ENCODE measurements around the gene KNSTRN.

Gene KNSTRN

DNA sequence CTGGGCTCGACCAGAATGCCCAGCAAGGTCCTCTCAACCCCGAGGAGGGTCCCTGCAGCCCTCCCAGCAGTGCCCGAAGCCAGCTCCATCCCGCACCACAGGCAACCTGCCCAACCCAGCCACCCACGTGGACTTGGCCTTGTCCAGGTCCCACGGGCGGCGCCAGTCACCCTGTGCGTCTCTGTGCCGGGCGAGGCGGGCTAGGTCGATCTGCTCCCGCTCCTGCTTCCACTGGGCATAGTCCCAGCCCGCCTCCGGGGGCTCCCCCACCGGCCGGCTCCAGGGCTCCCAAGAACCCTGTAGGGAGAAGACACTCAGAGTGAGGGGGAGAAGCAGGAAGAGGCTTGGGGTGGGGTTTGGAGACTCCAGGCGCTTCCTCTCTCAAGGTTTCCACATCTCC is 44.9 kb upstream of the KNSTRN start:
- H3K27me3 ChIP-seq (ENCODE audit: insufficient read depth, insufficient read length) = no peaks in the 10 kb centered on the region
- DNase-seq (ENCODE audit: low read depth, low spot score) = no peak
- no peaks in the 10 kb centered on the region for H3K36me3 ChIP-seq (ENCODE audit: insufficient read depth, insufficient read length, low read length)
- H3K4me1 ChIP-seq (ENCODE audit: insufficient read depth, insufficient read length) = peaks cover 33% of the 10 kb centered on the region
- no peak overlapping the region for H3K9ac ChIP-seq (ENCODE audit: insufficient read length, low read depth)
- no peak for TF ChIP-seq SUZ12 (IDR thresholded peaks at IDR 0.05; ENCODE audit: extremely low read depth, insufficient read depth, insufficient read length)
- no peak overlapping the region for H3K4me3 ChIP-seq (ENCODE audit: insufficient read length, low read depth)
- H3K9me3 ChIP-seq (ENCODE audit: insufficient read depth, low read length) = no peaks in the 10 kb centered on the region

DNA sequence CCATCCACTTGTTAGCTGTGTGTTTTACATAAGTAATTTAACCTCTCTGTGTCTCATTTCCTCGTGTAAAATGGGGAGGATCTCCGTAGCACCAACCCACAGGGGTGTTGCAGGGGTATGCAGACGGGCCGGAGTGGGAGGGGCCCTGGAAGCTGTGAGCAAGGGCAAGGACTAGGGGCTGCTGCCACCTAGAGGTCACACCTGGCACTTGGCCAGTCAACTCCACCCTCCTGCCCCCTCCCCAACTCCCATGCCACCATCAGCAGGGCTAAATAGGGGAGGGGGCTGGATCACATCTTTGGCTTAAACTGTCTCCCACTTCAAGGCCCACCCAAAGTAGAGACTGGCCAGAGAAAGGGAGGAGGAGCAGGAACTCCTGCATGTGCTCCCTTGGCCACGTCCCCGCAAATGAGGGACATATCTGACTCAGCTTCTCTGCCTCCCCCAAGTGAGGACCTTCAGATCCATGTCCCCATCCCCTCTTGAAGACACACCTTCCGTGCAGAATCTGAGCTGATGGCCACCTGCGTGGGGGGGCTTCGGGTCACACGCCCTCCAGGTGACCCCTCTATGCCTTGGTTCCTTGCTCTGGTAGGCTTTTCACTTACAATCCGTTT is 44.4 kb upstream of the KNSTRN start:
- TF ChIP-seq YY1 (IDR thresholded peaks at IDR 0.05; ENCODE audit: insufficient read depth, insufficient read length) (no peak), SUZ12 (IDR thresholded peaks at IDR 0.05; ENCODE audit: extremely low read depth, insufficient read depth, insufficient read length) (no peak), ZNF274 (IDR thresholded peaks at IDR 0.05; ENCODE audit: low read depth, low read length) (no peak)
- Histone ChIP-seq H3K9me3 (ENCODE audit: insufficient read depth, low read length) (no peaks in the 10 kb centered on the region), H3K36me3 (ENCODE audit: insufficient read depth, insufficient read length, low read length) (no peaks in the 10 kb centered on the region), H3K4me1 (ENCODE audit: insufficient read depth, insufficient read length) (peaks cover 36% of the 10 kb centered on the region), H3K9ac (ENCODE audit: insufficient read length, low read depth) (no peak overlapping the region), H3K4me3 (ENCODE audit: insufficient read length, low read depth) (no peak overlapping the region), H3K27me3 (ENCODE audit: insufficient read depth, insufficient read length) (no peaks in the 10 kb centered on the region)
- peak; percentile 63 for DNase-seq (ENCODE audit: low read depth, low spot score)

DNA sequence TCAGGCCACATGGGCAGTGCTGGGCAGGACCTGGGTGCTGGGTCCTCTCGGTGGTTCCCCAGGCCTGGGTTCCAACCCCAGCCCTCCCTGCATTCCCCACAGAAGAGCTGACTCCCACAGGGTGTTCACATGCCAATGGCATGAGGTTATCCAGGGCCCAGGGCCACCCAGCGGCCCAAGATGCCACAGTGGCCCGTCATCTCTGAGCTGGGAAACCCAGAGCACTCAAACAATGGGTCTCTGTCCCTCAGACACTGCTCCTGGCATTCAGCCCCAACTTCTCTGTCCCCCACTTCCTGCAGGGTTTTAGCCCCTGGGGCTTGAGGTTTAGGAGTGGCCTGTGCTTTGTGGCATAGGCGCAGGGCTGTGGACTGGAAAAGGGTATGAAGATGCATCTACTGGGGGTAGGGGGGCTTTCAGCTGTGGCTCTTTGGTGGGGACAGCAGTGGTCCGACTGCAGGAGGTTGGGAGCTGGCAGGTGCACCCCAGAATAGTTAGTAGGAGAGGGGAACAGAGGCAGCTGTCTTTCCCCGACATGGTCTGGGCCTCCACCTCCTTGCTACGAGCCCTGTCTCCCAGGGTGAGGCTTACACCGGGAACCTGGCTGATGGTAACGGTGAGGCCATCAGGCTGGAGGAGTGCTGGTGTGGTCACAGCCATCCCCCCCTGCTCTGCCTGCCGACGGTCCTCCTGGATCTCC is 43.5 kb upstream of the KNSTRN start:
- no peak overlapping the region for H3K4me3 ChIP-seq (ENCODE audit: insufficient read length, low read depth)
- H3K36me3 ChIP-seq (ENCODE audit: insufficient read depth, insufficient read length, low read length) = no peaks in the 10 kb centered on the region
- H3K9me3 ChIP-seq (ENCODE audit: insufficient read depth, low read length) = no peaks in the 10 kb centered on the region
- DNase-seq (ENCODE audit: low read depth, low spot score) = no peak
- peak overlapping the region; percentile 8 for H3K9ac ChIP-seq (ENCODE audit: insufficient read length, low read depth)
- no peak for TF ChIP-seq ZNF274 (IDR thresholded peaks at IDR 0.05; ENCODE audit: low read depth, low read length)
- TF ChIP-seq SUZ12 (IDR thresholded peaks at IDR 0.05; ENCODE audit: extremely low read depth, insufficient read depth, insufficient read length) = no peak
- no peak for TF ChIP-seq YY1 (IDR thresholded peaks at IDR 0.05; ENCODE audit: insufficient read depth, insufficient read length)
- H3K27me3 ChIP-seq (ENCODE audit: insufficient read depth, insufficient read length) = no peaks in the 10 kb centered on the region
- H3K4me1 ChIP-seq (ENCODE audit: insufficient read depth, insufficient read length) = peaks cover 36% of the 10 kb centered on the region

DNA sequence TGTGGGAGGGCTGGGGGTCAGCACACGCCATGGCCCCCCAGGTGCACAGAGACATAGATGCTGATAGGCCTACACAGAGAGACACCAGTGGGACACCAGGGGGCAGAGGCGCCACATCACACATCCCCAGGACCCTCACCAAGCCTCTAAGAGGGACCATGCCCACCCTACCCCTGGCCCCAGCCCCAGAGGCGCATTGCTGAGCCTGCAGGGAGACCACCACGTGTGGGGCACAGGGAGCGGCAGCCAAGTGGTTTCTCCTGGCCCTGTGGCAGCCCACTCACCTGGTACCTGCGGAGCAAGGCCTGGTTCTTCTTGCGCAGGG is 42.9 kb upstream of the KNSTRN start:
- Histone ChIP-seq H3K36me3 (ENCODE audit: insufficient read depth, insufficient read length, low read length) (no peaks in the 10 kb centered on the region), H3K9me3 (ENCODE audit: insufficient read depth, low read length) (no peaks in the 10 kb centered on the region), H3K4me1 (ENCODE audit: insufficient read depth, insufficient read length) (peaks cover 36% of the 10 kb centered on the region), H3K4me3 (ENCODE audit: insufficient read length, low read depth) (no peak overlapping the region), H3K9ac (ENCODE audit: insufficient read length, low read depth) (peak overlapping the region; percentile 8), H3K27me3 (ENCODE audit: insufficient read depth, insufficient read length) (no peaks in the 10 kb centered on the region)
- no peak for DNase-seq (ENCODE audit: low read depth, low spot score)
- TF ChIP-seq ZNF274 (IDR thresholded peaks at IDR 0.05; ENCODE audit: low read depth, low read length) (no peak), YY1 (IDR thresholded peaks at IDR 0.05; ENCODE audit: insufficient read depth, insufficient read length) (no peak), SUZ12 (IDR thresholded peaks at IDR 0.05; ENCODE audit: extremely low read depth, insufficient read depth, insufficient read length) (no peak)

DNA sequence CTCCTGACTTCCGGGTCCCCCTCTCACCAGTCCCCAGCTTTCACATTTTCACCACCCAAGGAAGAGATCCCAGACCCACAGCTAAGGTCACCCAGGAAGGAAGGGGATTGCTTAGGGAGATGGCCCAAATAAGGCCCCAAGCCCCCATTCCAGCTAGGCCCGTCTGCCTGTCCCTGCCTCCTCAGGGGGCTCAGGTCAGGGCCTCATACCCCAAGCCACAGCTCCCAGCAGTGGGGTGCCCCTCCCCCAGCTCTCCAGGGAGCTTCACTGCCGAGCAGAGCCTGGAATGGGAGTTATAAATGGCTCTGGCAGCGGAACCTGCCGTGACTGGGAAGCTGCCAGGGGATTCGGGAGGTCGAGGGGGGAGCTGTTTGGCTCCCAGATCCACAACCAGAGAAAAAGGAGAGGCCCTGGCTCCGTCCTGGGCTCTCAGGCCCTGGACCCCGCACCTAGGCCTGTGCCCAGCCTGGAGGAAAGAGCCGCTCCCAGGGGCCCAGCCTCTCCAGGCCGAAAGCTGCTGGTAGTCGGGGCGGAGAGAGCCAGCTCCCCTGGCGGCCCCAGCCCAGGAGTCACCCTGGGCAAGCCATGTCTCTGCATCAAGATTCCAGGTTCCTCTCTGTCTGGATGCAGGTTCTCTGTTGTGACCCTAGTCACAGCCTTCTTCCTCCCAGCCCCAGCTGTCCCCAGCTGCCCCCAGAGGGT is 42.3 kb upstream of the KNSTRN start:
- DNase-seq (ENCODE audit: low read depth, low spot score) = no peak
- Histone ChIP-seq H3K27me3 (ENCODE audit: insufficient read depth, insufficient read length) (no peaks in the 10 kb centered on the region), H3K36me3 (ENCODE audit: insufficient read depth, insufficient read length, low read length) (no peaks in the 10 kb centered on the region), H3K9me3 (ENCODE audit: insufficient read depth, low read length) (no peaks in the 10 kb centered on the region), H3K4me1 (ENCODE audit: insufficient read depth, insufficient read length) (peaks cover 42% of the 10 kb centered on the region), H3K9ac (ENCODE audit: insufficient read length, low read depth) (peak overlapping the region; percentile 8), H3K4me3 (ENCODE audit: insufficient read length, low read depth) (no peak overlapping the region)
- TF ChIP-seq YY1 (IDR thresholded peaks at IDR 0.05; ENCODE audit: insufficient read depth, insufficient read length) (no peak), SUZ12 (IDR thresholded peaks at IDR 0.05; ENCODE audit: extremely low read depth, insufficient read depth, insufficient read length) (no peak)

DNA sequence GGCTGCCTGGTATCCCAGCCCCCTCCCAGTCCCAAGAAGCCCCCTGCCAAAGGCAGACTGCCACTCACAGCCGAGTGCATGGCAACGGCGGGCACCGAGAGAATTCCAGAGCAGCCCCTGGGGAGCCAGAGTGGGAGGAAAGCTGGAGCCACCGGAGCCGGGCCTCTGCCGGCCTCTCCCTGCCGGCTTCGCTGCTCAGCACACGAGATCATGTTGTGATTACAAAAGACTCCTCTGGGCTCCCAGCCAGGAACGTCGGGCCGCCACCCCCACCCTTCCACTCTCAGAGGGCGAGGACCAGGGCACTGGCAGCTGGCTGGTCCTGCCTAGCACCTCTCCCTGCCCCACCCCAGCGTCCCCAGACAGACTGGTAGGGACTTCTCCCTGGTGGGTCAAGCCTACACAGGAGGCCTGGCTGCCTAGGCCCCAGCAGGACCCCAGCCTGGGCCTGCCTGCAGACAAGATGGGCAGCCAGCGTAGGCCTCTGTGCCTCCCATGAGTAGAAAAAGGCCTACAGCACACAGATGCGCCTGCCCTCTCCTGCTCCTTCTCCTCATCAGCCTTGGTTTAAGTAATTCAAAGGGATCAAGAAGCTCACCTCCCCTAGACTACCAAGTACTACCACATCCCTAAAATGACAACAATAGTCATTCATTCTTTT is 41.7 kb upstream of the KNSTRN start, which contains the start of gene CCDC9B:
Gene CCDC9B, minus strand, starts transcription at position 200 of the 661 bp plus-strand sequence. Its CDS starts 120 bp downstream, at position 80.
- Histone ChIP-seq H3K36me3 (ENCODE audit: insufficient read depth, insufficient read length, low read length) (no peaks in the 10 kb centered on the region), H3K4me1 (ENCODE audit: insufficient read depth, insufficient read length) (peaks cover 39% of the 10 kb centered on the region), H3K9ac (ENCODE audit: insufficient read length, low read depth) (peak within 1 kb of the TSS; percentile 8), H3K4me3 (ENCODE audit: insufficient read length, low read depth) (no peak within 1 kb of the TSS), H3K9me3 (ENCODE audit: insufficient read depth, low read length) (no peaks in the 10 kb centered on the region), H3K27me3 (ENCODE audit: insufficient read depth, insufficient read length) (no peaks in the 10 kb centered on the region)
- DNase-seq (ENCODE audit: low read depth, low spot score) = no peak
- no peak for TF ChIP-seq ZNF274 (IDR thresholded peaks at IDR 0.05; ENCODE audit: low read depth, low read length)
- TF ChIP-seq YY1 (IDR thresholded peaks at IDR 0.05; ENCODE audit: insufficient read depth, insufficient read length) = no peak
- TF ChIP-seq SUZ12 (IDR thresholded peaks at IDR 0.05; ENCODE audit: extremely low read depth, insufficient read depth, insufficient read length) = no peak

All from NT2/D1 (cell line).